ENCODE measurements around the gene RNF5.

GRCh38 chr6:32154514-32155161, 23.6 kb upstream of the RNF5 start:
- TF ChIP-seq POLR2AphosphoS5 (IDR thresholded peaks at IDR 0.05; ENCODE audit: low read depth, low read length) (no peak), POLR2A (IDR thresholded peaks at IDR 0.05; ENCODE audit: low read depth, low read length) (no peak), TAF1 (IDR thresholded peaks at IDR 0.05; ENCODE audit: borderline replicate concordance, low read depth, low read length) (no peak)

All from GM12892 (cell line).